ENCODE results near the gene SLC25A12. TPM values are rescaled to one million over a fixed set of nuclear protein-coding genes. Genes with fewer than 3 reads are reported as not detected.
A peak's percentile ranks its signal among the peaks of the same experiment; 100 is the strongest.

SLC25A12 gene
- total and polyA plus RNA-seq, 9 of the 15 experiments (the other 6 are each of a cell fraction or from before 2014, with no cell fraction given) = 13.5 to 36.5 (median 21.7) TPM

GRCh38 chr2:171924170-171924942, 30.3 kb upstream of the SLC25A12 start:
- intact Hi-C loops (cut with micrococcal nuclease) = loop anchor here (5.0 to 10.0 kb wide), 5 partner anchors 47 to 200 kb away; partner anchors contain the start of gene DLX2
- H3K4me2 ChIP-seq (ENCODE audit: insufficient read depth, low read length) = peak overlapping the region; percentile 100; the same call in 1 of the 2 replicates
- BruUV-seq (replicated peaks) = no TSS peak
- peak overlapping the region; percentile 75 to 98 for H3K9ac ChIP-seq (ENCODE audit: insufficient read depth in 1 of 2, low read depth in 2 of 2, low read length in 2 of 2)
- FAIRE-seq (no peak), DNase-seq (ENCODE audit: extremely low read depth in 1 of 4, low spot score in 3 of 4) (no peak), ATAC-seq (no peak)
- CTCF ChIA-PET (ENCODE audit: low intra/inter-chr PET ratio) = no interaction called here
- H3K4me3 ChIP-seq = peak overlapping the region; percentile 68; the same call in 1 of the 2 replicates
- H3K4me1 ChIP-seq (replicated peaks in 1 of 2; ENCODE audit: control insufficient read depth in 2 of 2, insufficient read depth in 2 of 2, low read length in 2 of 2) = peaks cover 13 to 14% of the 10 kb centered on the region in 2 experiments; a peak in 4 of 5 replicates
- H3K27ac ChIP-seq (ENCODE audit: extremely low read depth, low read depth, low read length) = no peak overlapping the region; the same call in 2 of the 3 replicates
- peaks cover 69% of the 10 kb centered on the region for H3K79me2 ChIP-seq (ENCODE audit: control insufficient read depth, insufficient read depth, low read length)
- H4K20me1 ChIP-seq (replicated peaks; ENCODE audit: control insufficient read depth, insufficient read depth, low read length) = no peaks in the 10 kb centered on the region
- WGBS (ENCODE audit: insufficient coverage, low coverage, missing lambda C conversion rate) = 63% methylated on average over 17 of the region's 17 CpGs
- H2AFZ ChIP-seq (ENCODE audit: low read depth, low read length) = no peak overlapping the region
- POLR2A ChIA-PET = interaction anchor here (1.0 to 3.8 kb wide), 6 partner anchors 12 to 120 kb away, joined by 3 to 62 read pairs (median 5); partner anchors contain the start of gene SLC25A12
- in situ Hi-C loops (cut with MboI) = no loop called here
- no peaks in the 10 kb centered on the region for H3K9me3 ChIP-seq (replicated peaks; ENCODE audit: control insufficient read depth, insufficient read depth, low read depth, low read length)
- H3K36me3 ChIP-seq (ENCODE audit: control insufficient read depth, insufficient read depth, low read length) = peaks cover 53% of the 10 kb centered on the region
- no peaks in the 10 kb centered on the region for H3K27me3 ChIP-seq (ENCODE audit: control insufficient read depth in 2 of 2, insufficient read depth in 2 of 2, low read length in 2 of 2)
- H3K9me1 ChIP-seq (ENCODE audit: control insufficient read depth, insufficient read depth, low read length) = no peaks in the 10 kb centered on the region
- TF ChIP-seq RFX1 (IDR thresholded peaks at IDR 0.05) (peak; percentile 94), SMAD4 (CRISPR knock-in tag; conservative IDR thresholded peaks at IDR 0.05) (no peak), DIDO1 (tag; IDR thresholded peaks at IDR 0.05; ENCODE audit: low read depth) (no peak), GATA2 (CRISPR knock-in tag; IDR thresholded peaks at IDR 0.05) (no peak), ZBTB33 (CRISPR knock-in tag; IDR thresholded peaks at IDR 0.05) (peak; percentile 65), SMAD2 (IDR thresholded peaks at IDR 0.05; ENCODE audit: low read depth, low read length) (no peak), BRD9 (IDR thresholded peaks at IDR 0.05; ENCODE audit: low read depth, partially characterized antibody) (no peak), GMEB1 (CRISPR knock-in tag; IDR thresholded peaks at IDR 0.05) (no peak), KDM4B (IDR thresholded peaks at IDR 0.05; ENCODE audit: borderline replicate concordance in 2 of 2, low read depth in 1 of 2) (0 out of 4 replicates have a peak, but pooled peaks of 1 of the 2 experiments have one; percentile 54), NFXL1 (CRISPR knock-in tag; IDR thresholded peaks at IDR 0.05) (no peak), SMARCA5 (IDR thresholded peaks at IDR 0.05) (0 out of 2 replicates have a peak, but pooled peaks have one; percentile 36), FOXP1 (CRISPR knock-in tag; IDR thresholded peaks at IDR 0.05) (no peak), ZFP36 (IDR thresholded peaks at IDR 0.05; ENCODE audit: low read depth, low read length, partially characterized antibody) (no peak), ZNF551 (CRISPR knock-in tag; IDR thresholded peaks at IDR 0.05) (no peak), ZNF24 (IDR thresholded peaks at IDR 0.05) (no peak), POLR2A (conservative IDR thresholded peaks at IDR 0.05) (peak; percentile 19; the same call in 1 of the 2 replicates), TOE1 (IDR thresholded peaks at IDR 0.05; ENCODE audit: borderline replicate concordance) (no peak), TOE1 (CRISPR knock-in tag; IDR thresholded peaks at IDR 0.05; ENCODE audit: borderline replicate concordance, low read depth) (no peak), JUND (IDR thresholded peaks at IDR 0.05; ENCODE audit: borderline replicate concordance, low read depth, low read length) (no peak), JUND (tag; IDR thresholded peaks at IDR 0.05; ENCODE audit: borderline replicate concordance, low read depth, low read length) (no peak), RBM22 (IDR thresholded peaks at IDR 0.05; ENCODE audit: low read depth, low read length, poor library complexity, severe bottlenecking) (no peak)

Measured in K562 (cell line).